ENCODE measurements around the gene PRKAA1.
A peak's percentile ranks its signal among the peaks of the same experiment; 100 is the strongest.

PRKAA1 gene

GRCh38 chr5:40798012-40798800, at the start of gene PRKAA1:
PRKAA1 (minus strand) TSS chr5:40798374; CDS start chr5:40798189, 185 bp downstream.
- peak; percentile 56 to 80 (median 74) for DNase-seq (ENCODE audit: low read depth in 4 of 4, low spot score in 1 of 4)

- no peak for DNase-seq (ENCODE audit: low read depth in 4 of 4, low spot score in 1 of 4)
These were observed 49.4 kb upstream of the PRKAA1 start for GRCh38 chr5:40847525-40847924.

- no peak for DNase-seq (ENCODE audit: low read depth in 4 of 4, low spot score in 1 of 4)
These were observed 48.2 kb upstream of the PRKAA1 start for GRCh38 chr5:40846371-40846770.

- DNase-seq (ENCODE audit: low read depth in 4 of 4, low spot score in 1 of 4): no peak
These were observed 46.4 kb upstream of the PRKAA1 start for GRCh38 chr5:40844565-40844964.

DNA sequence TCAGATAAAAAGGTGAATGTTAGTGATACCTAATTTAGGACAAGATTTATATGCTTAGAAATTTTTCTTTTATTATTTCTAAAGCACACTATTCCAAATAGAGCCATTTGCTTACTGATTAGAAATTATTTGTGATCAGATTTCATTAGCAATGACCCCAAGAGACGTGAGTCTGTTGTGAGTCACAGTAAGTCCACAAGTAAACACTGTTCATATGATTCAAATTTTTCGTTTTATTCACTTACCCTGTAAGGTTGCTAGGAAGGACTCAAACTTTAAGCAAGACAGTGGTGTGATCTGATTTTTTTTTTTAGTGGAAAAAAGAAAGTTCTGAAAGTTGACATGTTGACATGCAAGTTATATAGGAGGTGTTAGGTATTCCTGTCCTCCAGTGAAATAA, 44.2 kb upstream of the PRKAA1 start:
- DNase-seq (ENCODE audit: low read depth in 4 of 4, low spot score in 1 of 4): no peak

DNA sequence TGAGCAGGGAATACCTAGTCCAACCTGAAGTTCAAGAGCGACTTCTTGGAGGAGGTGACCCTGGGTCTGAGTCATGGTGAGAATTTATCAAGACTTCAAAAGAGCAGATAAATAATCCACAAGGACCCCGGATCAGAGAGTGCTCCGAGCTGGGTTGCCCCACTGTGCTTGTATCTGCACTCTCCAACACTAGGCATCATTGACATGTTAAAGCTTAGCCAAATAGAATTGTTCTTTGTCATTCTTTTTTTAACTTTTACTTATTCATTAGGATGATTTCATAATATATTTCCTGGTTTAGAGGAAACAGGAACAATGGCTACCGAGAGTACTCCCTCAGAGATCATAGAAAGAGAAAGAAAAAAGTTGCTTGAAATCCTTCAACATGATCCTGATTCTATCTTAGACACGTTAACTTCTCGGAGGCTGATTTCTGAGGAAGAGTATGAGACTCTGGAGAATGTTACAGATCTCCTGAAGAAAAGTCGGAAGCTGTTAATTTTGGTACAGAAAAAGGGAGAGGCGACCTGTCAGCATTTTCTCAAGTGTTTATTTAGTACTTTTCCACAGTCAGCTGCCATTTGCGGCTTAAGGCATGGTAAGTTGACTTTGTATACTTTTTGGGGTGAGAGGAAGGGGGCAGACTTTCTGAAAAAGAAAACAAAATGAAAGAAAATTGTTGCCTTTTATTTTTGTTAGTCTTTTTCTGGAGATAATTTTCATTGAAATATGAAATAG, 43.1 kb upstream of the PRKAA1 start, which contains the start of gene CARD6:
Gene CARD6, plus strand, starts transcription at position 300 of the 738 bp plus-strand sequence. Its CDS starts 16 bp downstream, at position 316.
- DNase-seq (ENCODE audit: low read depth in 4 of 4, low spot score in 1 of 4): no peak

- DNase-seq (ENCODE audit: low read depth in 4 of 4, low spot score in 1 of 4): no peak
These were observed 39.9 kb upstream of the PRKAA1 start for GRCh38 chr5:40838086-40838485.

DNA sequence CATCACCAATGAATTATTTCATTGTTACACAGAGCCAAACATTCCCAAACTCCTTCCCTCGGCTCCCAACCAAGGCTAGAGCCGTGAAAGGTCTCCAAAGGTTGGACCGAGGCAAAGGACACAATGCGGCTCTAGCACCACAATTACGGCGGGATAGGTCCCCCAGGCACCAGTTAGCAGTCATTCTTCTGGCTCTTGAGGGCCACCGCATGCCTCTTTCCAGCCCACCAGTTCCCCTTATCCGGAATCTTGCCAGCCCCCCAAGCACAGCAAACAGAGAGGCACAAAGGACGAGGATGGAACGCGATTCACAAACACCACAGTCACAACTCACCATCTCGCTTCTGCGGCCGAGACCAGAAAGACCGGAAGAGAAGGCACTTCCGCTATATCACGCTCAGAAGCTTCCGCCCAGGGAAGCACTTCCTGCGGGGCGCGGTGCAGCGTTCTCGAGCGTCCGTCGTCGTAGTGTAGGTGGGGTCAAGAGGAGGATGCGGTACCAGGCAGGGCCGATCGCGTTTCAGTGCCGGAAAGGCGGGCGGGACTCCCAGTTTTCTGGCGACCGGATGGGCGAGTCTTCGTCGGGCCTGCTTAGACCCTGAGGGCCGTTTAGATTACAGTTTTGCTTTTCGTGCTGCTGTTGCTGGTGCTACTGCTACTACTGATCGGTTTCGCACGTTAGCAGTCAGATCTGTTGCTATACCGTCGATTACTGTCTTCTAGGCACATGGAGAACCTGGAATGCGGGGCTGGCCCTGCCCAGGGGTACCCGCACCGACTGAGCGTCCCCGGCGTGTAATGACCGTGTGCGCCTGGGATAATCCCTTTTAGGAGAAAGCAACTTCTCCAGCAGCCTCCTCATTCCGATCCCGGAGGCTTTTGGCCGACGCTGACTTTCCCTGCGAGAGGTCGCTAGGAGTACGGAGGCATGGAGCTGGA, 36.9 kb upstream of the PRKAA1 start, which contains the start of gene RPL37:
Gene RPL37, minus strand, starts transcription at position 374 of the 939 bp plus-strand sequence. Its CDS starts 37 bp downstream, at position 337.
- peak; percentile 70 to 89 (median 82) for DNase-seq (ENCODE audit: low read depth in 4 of 4, low spot score in 1 of 4)

- no peak for DNase-seq (ENCODE audit: low read depth in 4 of 4, low spot score in 1 of 4)
These were observed 36.2 kb upstream of the PRKAA1 start for GRCh38 chr5:40834391-40834848.

DNA sequence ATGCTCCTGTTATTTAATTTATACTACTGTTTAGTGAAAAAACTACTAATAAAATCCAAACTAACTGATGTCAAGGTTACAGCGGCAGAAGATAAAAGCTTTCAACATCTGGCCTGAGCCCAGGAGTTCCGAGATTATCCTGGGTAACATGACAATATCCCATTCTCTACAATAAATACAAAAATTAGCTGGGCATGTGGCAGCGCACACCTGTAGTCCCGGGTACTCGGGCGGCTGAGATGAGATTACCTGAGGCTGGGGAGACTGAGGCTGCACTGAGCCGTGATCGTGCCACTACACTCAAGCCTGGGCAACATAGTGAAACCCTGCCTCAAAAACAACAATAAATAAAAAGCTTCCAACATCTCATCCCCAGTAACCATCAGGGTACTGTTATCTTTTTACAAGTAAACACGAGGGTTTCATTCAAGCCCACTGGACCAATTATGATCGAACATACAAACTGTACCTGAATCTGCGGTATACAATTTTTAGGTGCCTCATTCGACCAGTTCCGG, 35.6 kb upstream of the PRKAA1 start:
- DNase-seq (ENCODE audit: low read depth in 4 of 4, low spot score in 1 of 4): no peak

DNA sequence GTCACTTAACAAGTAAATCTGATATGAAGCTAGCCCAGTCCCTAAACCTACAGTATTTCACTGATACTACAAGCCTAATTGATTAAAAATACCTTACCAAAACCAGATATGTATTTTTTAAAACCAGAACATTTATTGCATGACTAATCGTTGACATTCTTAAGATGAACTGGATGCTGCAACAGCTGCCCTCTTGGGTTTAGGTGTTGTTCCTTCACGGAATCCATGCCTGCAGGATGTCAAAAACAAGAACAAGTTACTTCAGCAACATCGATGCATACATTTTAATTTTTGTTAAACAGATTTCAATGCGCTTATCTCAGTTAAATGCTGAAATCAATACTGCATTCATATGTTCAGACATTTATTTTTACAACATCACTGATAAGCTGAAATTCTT, 34.2 kb upstream of the PRKAA1 start:
- DNase-seq (ENCODE audit: low read depth in 4 of 4, low spot score in 1 of 4): no peak

GRCh38 chr5:40831346-40832210, 33.4 kb upstream of the PRKAA1 start:
- DNase-seq (ENCODE audit: low read depth in 4 of 4, low spot score in 1 of 4): no peak

- DNase-seq (ENCODE audit: low read depth in 4 of 4, low spot score in 1 of 4): no peak
These were observed 31.8 kb upstream of the PRKAA1 start for GRCh38 chr5:40829748-40830533.

- DNase-seq (ENCODE audit: low read depth in 4 of 4, low spot score in 1 of 4): no peak
These were observed 30.8 kb upstream of the PRKAA1 start for GRCh38 chr5:40828690-40829661.

GRCh38 chr5:40828021-40828631, 30.0 kb upstream of the PRKAA1 start:
- no peak for DNase-seq (ENCODE audit: low read depth in 4 of 4, low spot score in 1 of 4)

DNA sequence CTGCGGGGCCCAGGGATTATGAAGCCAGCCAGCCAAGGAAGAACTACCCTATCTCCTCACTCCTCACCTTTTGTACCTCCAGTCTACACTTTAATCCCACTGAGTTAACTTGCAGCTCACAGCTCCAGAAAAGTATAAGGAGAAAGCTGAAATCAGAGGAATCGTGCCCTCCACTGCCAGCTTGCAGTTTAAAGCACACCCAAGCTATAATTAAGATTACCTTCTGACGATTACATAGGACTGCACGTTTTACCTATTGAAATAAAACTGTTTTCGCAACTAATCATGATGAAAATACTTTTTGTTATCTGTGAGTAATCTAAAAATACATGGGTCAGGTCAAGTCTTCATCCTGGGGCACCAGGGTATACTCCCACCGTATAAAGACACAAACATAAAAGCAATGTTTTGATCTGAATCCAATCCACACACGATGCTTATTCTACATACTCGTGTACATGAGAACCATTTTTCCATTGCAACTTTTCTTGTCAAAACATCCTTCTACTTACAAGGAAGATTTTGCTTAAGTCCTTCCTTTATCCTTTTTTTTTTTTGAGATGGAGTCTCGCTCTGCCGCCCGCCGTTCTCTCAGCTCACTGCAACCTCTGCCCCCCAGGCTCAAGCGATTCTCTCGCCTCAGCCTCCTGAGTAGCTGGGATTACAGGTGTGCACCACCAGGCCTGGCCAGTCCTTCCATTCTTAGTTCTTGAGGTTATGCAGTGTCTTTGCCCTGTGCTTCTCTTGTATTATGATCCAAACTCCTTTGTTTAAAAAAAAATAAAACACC, 29.2 kb upstream of the PRKAA1 start:
- DNase-seq (ENCODE audit: low read depth in 4 of 4, low spot score in 1 of 4): no peak

Data from stimulated activated CD4-positive, alpha-beta T cell treated with anti-CD3 and anti-CD28 coated beads, Interleukin-1b, Interleukin-23, amount 100 ng/mL, for 24 hours (primary cell).